ENCODE results near the gene CLCNKB. TPM values are rescaled to one million over a fixed set of nuclear protein-coding genes. Genes with fewer than 3 reads are reported as not detected.

The CLCNKB gene
- total RNA-seq, 1 experiment from 2014 or later = 0.81 TPM

DNA sequence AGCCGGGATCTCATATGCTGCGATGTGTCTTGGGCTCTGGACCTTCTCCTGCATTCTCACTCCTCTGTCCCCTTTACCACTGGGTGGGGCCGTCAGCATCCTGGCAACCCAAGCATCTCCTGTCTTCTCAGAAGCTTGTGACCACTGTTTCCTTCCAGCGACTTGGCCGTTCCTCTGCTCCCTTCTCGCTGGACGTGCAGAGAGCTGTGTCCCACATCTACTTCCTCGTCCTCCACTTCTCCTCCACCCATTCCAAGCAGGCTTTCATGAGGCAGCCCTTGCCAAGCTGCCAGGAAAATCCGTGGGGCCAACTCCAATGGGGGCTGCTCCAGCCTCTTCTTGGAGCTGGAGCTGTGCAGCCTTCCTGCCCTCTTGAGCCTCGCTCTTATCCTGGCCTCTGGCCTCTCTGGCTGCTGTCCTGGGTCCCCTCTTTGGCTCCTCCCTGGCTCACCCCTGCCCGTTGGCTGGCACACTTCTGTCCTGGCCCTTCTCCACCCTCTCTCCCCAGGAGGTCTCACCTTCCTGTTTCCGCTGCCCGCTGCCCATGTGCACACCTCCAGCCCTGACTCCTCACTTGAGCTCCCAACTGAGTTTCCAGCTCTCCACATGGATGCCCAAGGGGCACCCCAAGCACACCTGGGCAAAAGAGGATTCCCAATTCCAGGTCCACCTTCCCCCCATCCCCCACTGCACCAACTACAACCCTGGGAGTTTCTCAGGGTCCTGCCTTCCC lies 21.1 kb downstream of the CLCNKB start (continued):
- TF ChIP-seq REST (IDR thresholded peaks at IDR 0.05; ENCODE audit: low read depth) = no peak

- H4K20me1 ChIP-seq (ENCODE audit: insufficient read depth) = no peaks in the 10 kb centered on the region
- no peak overlapping the region for H3K4me2 ChIP-seq (ENCODE audit: low read length)
- no TSS peak for BruUV-seq (replicated peaks)
- no peak overlapping the region for H3K27ac ChIP-seq (ENCODE audit: low read depth, low read length)
- ChIA-PET POLR2A (no interaction called here), RAD21 (ENCODE audit: low non-redundant PET in 1 of 2, low total read pairs in 2 of 2, uncharacterized antibody in 2 of 2, unreplicated experiment in 2 of 2) (no interaction called here), CTCF (no interaction called here)
- DNase-seq (ENCODE audit: low read depth, low spot score) (no peak), ATAC-seq (no peak)
- H3K4me3 ChIP-seq (replicated peaks in 1 of 2; ENCODE audit: low read depth in 1 of 2, low read length in 2 of 2) = no peak overlapping the region
- TF ChIP-seq SIN3A (IDR thresholded peaks at IDR 0.05; ENCODE audit: low read depth) = no peak
- H3K27me3 ChIP-seq (ENCODE audit: insufficient read depth, low read length) = no peaks in the 10 kb centered on the region
- H3K9ac ChIP-seq (ENCODE audit: low read length) = no peak overlapping the region
- H3K4me1 ChIP-seq (ENCODE audit: control insufficient read depth in 1 of 2, insufficient read depth in 2 of 2, low read length in 2 of 2) = peaks cover 5 to 9% of the 10 kb centered on the region in 2 experiments; a peak in 3 of 4 replicates
- H2AFZ ChIP-seq (ENCODE audit: low read depth, low read length, poor library complexity, severe bottlenecking) = no peak overlapping the region
- no peaks in the 10 kb centered on the region for H3K79me2 ChIP-seq (ENCODE audit: insufficient read depth, low read length)
- no peaks in the 10 kb centered on the region for H3K36me3 ChIP-seq (ENCODE audit: control insufficient read depth in 1 of 2, insufficient read depth in 2 of 2, low read length in 2 of 2)
- no peaks in the 10 kb centered on the region for H3K9me3 ChIP-seq (ENCODE audit: control insufficient read depth in 1 of 2, insufficient read depth in 1 of 2, low read depth in 1 of 2, low read length in 2 of 2)
- intact Hi-C loops (cut with micrococcal nuclease) = no loop called here
- H3K9me2 ChIP-seq (ENCODE audit: insufficient read depth) = no peaks in the 10 kb centered on the region
Observed at GRCh38 chr1:16065269-16065576, 21.6 kb downstream of the CLCNKB start.

DNA sequence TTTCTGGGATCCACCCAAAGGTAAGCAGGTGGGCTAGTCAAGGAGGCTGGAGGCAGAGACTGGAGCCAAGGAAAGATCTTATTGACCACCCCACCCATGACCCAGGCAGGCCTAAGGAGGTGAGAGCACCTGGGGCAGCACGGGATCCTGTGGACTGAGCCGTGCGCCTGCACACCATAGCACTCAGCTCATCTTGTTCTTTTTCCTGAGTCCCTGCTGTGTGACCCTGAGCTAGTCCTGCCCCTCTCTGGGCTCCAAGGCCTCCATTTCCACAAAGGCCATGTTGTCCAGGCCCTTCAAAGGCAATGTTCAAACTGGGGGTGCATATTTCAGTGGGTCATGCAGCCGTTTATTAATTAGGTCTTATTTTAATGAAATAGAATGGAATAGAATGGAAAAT lies 22.7 kb downstream of the CLCNKB start:
- no peaks in the 10 kb centered on the region for H3K27me3 ChIP-seq (ENCODE audit: insufficient read depth, low read length)
- H4K20me1 ChIP-seq (ENCODE audit: insufficient read depth) = no peaks in the 10 kb centered on the region
- ChIA-PET POLR2A (no interaction called here), CTCF (no interaction called here), RAD21 (ENCODE audit: low non-redundant PET in 1 of 2, low total read pairs in 2 of 2, uncharacterized antibody in 2 of 2, unreplicated experiment in 2 of 2) (no interaction called here)
- no peak overlapping the region for H3K4me2 ChIP-seq (ENCODE audit: low read length)
- H3K9me2 ChIP-seq (ENCODE audit: insufficient read depth) = no peaks in the 10 kb centered on the region
- H3K79me2 ChIP-seq (ENCODE audit: insufficient read depth, low read length) = no peaks in the 10 kb centered on the region
- DNase-seq (ENCODE audit: low read depth, low spot score) (no peak), ATAC-seq (no peak)
- H3K4me3 ChIP-seq (replicated peaks in 1 of 2; ENCODE audit: low read depth in 1 of 2, low read length in 2 of 2) = no peak overlapping the region
- no peak overlapping the region for H3K27ac ChIP-seq (ENCODE audit: low read depth, low read length)
- H3K9me3 ChIP-seq (ENCODE audit: control insufficient read depth in 1 of 2, insufficient read depth in 1 of 2, low read depth in 1 of 2, low read length in 2 of 2) = no peaks in the 10 kb centered on the region
- H3K36me3 ChIP-seq (ENCODE audit: control insufficient read depth in 1 of 2, insufficient read depth in 2 of 2, low read length in 2 of 2) = no peaks in the 10 kb centered on the region
- BruUV-seq (replicated peaks) = no TSS peak
- no peak overlapping the region for H3K9ac ChIP-seq (ENCODE audit: low read length)
- intact Hi-C loops (cut with micrococcal nuclease) = no loop called here
- TF ChIP-seq REST (IDR thresholded peaks at IDR 0.05; ENCODE audit: low read depth) = no peak
- no peak for TF ChIP-seq JUND (IDR thresholded peaks at IDR 0.05)
- no peak overlapping the region for H2AFZ ChIP-seq (ENCODE audit: low read depth, low read length, poor library complexity, severe bottlenecking)
- peaks cover 5 to 9% of the 10 kb centered on the region in 2 experiments; a peak in 3 of 4 replicates for H3K4me1 ChIP-seq (ENCODE audit: control insufficient read depth in 1 of 2, insufficient read depth in 2 of 2, low read length in 2 of 2)

Measured in HCT116 (cell line).